RWPE1 (cell line): Measurements from ENCODE around the gene TBXAS1.

Experiments
- CTCF ChIA-PET: fragments of 350-600 bp; sonication (Branson Sonifier 250); formaldehyde crosslinking; extraction: SDS; loops from one replicate; lab custom pipeline; 2021; lab: Yijun Ruan, JAX
- POLR2A ChIA-PET: fragments of 400-600 bp; formaldehyde crosslinking; extraction: SDS; loops from one replicate; lab custom pipeline; 2020; ENCODE audit warnings: antibody characterized with exemption; ENCODE audit not compliant: low non-redundant PET; lab: Yijun Ruan, JAX
- DNase-seq: peaks from one replicate; pipeline ENCODE4 v3.0.0; 2012; ENCODE audit warnings: low spot score
- H3K27ac ChIP-seq: fragments of 450-650 bp; 2 replicates; pipeline ENCODE4 v1.5.1; 2017
- TF ChIP-seq, protein P1 (sequence below): fragments of 450-650 bp; conservative IDR thresholded peaks from 2 replicates; pipeline ENCODE4 v1.5.1; 2017; ENCODE audit warnings: low read depth, mild to moderate bottlenecking

Gene TBXAS1

DNA sequence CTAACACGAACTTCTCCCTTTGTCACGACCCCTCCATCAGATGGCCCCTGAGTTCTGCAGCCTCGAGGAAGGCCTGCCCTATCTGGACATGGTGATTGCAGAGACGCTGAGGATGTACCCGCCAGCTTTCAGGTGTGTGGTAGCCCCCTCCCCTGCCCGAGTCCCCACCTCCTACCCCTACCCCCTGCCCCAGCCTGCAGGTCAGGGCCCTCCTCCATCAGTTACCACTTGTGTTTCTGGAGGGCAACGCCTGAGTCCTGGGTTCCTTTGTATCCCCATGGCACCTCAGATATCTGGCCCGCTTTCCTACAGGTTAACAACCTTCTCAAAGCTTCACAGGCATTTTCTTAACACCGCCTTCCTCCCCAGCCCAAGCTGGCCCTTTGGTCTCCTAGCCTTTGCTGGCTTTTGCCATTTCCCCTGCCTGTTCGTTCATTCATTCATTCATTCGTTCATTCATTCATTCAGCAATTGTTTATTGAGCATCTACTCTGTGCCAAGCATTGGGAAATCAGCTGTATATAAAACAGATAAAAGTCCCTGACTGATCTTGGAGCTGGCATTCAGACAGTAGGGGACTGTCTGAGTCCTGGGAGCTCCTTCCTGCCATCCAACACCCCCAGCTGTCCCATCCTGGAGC lies 178.1 kb downstream of the TBXAS1 start:
- H3K27ac ChIP-seq, result no peak overlapping the region
- TF ChIP-seq, protein P1, sequence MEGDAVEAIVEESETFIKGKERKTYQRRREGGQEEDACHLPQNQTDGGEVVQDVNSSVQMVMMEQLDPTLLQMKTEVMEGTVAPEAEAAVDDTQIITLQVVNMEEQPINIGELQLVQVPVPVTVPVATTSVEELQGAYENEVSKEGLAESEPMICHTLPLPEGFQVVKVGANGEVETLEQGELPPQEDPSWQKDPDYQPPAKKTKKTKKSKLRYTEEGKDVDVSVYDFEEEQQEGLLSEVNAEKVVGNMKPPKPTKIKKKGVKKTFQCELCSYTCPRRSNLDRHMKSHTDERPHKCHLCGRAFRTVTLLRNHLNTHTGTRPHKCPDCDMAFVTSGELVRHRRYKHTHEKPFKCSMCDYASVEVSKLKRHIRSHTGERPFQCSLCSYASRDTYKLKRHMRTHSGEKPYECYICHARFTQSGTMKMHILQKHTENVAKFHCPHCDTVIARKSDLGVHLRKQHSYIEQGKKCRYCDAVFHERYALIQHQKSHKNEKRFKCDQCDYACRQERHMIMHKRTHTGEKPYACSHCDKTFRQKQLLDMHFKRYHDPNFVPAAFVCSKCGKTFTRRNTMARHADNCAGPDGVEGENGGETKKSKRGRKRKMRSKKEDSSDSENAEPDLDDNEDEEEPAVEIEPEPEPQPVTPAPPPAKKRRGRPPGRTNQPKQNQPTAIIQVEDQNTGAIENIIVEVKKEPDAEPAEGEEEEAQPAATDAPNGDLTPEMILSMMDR, result no peak
- ChIA-PET POLR2A (no interaction called here), CTCF (interaction anchor here (0.6 to 0.9 kb wide), 2 partner anchors 78 to 361 kb away, joined by 3 read pairs; no protein-coding TSS in a partner anchor)
- no peak for DNase-seq

DNA sequence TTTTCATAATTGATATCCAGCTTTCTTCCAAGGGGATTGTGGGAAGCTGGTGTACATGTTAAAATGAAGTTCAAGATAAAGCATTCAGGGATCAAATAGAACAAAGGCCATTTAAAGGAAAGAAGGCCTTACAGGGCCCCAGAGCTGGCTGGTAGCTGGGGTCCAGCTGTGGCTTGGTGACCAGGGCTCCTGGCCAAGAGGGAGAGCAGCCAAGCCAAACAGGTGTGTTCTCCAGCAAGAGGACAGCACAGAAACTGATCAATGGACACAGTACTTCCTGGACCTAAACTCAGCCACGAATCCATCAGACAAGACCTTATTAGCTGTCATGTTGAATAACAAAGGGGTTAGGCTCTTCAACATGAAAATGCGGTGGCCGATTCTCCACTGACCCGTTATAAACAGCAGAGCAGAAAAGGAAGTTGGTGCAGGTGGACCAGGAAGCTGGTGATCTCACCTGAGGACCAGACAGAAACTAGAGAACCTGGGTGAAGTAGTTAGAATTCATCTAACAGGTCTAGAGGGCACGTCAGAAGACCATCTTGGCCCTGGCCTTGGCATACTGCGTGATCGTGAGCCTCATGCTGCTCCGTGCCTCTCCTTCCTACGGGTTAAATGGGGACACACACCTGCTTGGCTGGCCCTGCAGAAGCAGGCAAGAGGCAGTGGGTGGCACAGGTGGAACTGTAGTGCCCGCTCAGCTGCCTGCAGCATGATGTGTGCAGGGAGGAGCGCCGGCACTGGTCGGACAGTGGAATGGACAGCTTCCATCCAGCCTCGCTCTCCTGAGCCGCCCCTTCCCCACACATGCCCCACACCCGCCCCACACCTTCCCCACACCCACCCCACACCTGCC lies 179.9 kb downstream of the TBXAS1 start:
- TF ChIP-seq, protein P1, result no peak
- CTCF ChIA-PET, result no interaction called here

DNA sequence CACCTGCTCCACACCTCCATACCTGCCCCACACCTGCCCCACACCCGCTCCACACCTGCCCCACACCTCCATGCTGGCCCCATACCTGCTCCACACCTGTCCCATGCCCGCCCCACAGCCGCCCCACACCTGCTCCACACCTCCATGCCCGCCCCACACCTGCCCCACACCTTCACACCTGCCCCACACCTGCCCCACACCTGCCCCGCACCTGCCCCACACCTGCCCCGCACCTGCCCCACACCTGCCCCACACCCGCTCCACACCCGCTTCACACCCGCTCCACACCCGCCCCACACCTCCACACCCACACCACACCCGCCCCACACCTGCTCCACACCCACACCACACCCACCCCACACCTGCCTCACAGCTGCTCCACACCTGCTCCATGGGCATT lies 180.7 kb downstream of the TBXAS1 start:
- no peak overlapping the region for H3K27ac ChIP-seq
- TF ChIP-seq, protein P1, result no peak
- ChIA-PET POLR2A (no interaction called here), CTCF (no interaction called here)
- no peak for DNase-seq

More for the DNA sequence above, 179.9 kb downstream of the TBXAS1 start:
- POLR2A ChIA-PET, result no interaction called here
- no peak for DNase-seq
- H3K27ac ChIP-seq, result no peak overlapping the region

DNA sequence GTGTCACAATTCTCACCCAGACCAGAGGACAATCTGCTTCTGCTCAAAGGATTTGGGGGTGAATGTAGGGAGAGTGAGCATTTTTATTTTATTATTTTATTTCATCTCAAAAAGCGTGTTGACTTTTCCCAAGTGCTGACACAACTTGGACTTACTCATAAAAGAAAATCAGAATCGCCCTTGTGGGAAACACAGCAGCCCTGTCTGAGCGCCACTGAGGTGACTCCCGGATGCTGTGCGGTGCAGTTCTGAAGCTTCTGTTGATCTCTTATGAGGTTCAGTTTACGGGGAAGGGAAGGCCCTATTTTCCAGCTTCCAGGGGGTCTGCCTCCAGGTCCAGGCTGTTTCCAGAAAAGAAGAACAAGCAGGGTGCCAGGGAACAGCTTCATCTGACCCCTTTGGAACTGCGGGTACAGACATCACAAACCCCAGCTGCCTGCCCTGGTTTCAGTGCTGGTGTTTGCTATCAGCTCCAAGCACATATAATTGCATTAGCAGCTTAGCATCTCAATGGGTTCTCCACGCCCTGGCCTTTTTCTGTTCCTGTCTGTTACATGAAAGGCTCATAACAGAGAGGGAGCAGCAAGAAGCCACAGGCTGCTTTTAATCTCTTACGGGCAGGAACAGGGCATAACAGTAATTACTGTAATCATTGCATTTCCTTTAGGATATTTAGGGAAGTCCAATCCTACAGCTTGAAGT lies 181.3 kb downstream of the TBXAS1 start:
- no peak for DNase-seq
- ChIA-PET CTCF (no interaction called here), POLR2A (no interaction called here)
- TF ChIP-seq, protein P1, result no peak
- no peak overlapping the region for H3K27ac ChIP-seq

DNA sequence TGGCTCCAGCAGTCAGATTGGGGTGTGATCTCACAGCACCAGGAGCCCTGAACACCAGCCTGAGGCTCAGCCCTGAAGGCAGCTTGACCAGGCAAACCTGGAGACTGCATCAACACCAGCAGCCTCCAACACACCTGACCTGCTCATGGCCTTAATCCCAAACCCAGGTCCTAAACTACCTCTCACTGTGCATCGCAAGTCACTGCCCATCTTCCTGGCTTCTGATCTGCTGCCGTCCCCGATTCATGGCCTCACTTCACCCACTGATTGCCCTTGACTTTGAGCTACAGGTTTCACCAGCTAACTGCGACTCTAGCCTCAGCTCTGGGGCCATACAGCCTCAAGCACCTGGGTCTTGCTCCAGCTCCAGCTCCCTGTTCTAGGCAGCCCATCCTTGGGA lies 184.6 kb downstream of the TBXAS1 start:
- TF ChIP-seq, protein P1, result no peak
- no peak overlapping the region for H3K27ac ChIP-seq
- no peak for DNase-seq
- CTCF ChIA-PET, result no interaction called here
- POLR2A ChIA-PET, result no interaction called here

DNA sequence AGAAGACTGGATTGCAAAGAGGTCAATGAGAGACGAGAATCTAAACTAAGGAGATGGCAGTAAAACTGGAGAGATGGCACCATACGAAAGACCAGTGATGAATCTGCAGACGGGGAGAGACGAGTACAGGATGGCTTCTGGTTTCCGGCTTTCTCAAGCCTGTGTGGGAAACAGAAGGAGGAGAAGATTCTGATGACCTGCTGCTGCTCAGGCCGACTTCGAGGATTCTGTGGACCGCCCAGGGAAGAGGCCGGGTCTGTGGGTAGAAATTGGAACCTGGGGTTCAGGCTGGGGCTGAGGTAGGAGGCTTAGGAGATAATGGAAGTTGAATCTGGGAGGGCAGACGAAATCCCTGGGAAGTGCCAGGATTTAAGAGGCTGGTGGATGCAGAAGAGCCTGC lies 185.1 kb downstream of the TBXAS1 start:
- no peak for DNase-seq
- CTCF ChIA-PET, result no interaction called here
- POLR2A ChIA-PET, result no interaction called here
- TF ChIP-seq, protein P1, result no peak
- H3K27ac ChIP-seq, result no peak overlapping the region
